GM19351 (cell line): Measurements from ENCODE around the gene PTPRG.

ENCODE experiments used
- ATAC-seq: cut with Tn5 transposase; IDR thresholded peaks from one replicate; pipeline ENCODE4 v1.9.1; 2021; ENCODE audit warnings: mild to moderate bottlenecking, moderate library complexity; ENCODE audit not compliant: unreplicated experiment

PTPRG gene

GRCh38 chr3:61646851-61647525 lies 85.6 kb downstream of the PTPRG start:
- no peak for ATAC-seq

GRCh38 chr3:61648481-61648880 lies 87.1 kb downstream of the PTPRG start:
- no peak for ATAC-seq

GRCh38 chr3:61649381-61650170 lies 88.2 kb downstream of the PTPRG start:
- ATAC-seq: no peak

GRCh38 chr3:61650276-61650675 lies 88.9 kb downstream of the PTPRG start:
- ATAC-seq: no peak

DNA sequence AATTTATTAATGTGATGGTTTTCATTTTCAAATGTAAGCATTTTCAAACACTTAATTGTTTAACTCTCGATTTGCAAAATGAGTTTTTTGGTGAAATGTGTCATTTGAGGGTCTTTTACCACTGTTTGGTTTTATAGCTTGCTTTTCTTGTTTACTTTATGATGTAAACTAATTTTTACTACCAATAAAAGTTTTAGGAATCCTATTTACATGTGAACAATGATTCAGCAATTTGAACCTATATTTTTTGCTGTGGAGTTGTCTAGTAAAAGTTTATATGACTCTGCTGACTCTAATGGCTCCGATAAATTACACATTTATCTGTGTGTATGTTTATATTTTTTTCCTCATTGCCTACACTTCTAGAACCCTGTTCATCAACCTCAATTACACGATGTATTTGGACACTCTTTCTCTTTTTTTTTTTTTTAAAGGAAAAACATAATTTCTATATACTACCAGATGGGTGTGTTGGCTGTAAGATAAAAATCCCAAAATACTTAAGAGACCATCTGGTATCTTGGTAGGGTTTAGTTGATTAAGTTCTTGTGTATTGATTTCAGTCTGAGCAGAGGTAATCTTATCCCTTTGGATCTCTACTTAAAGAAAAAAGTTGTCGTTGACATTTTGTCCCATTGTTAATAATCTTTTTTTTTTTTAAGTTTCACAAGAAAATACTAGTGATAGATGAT lies 89.5 kb downstream of the PTPRG start:
- no peak for ATAC-seq

DNA sequence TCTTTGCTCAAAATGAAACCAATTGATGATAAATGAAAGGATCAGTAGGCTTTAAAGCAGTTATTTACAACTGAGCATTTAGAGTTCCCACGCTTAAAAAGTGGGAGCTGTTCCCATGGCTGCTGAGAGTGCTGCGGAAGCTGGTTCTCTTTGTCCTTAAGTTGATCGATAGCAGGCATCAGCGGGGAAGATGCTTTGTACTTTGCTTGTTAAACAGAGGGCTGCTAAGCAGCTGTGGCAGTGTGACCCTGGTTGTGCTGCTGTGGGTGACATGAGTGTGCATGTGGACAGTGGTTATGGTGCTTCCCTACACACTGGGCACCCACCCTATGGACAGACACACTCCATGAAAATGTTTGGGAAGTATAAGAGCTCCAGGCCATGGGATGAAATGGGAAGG lies 96.3 kb downstream of the PTPRG start:
- no peak for ATAC-seq

DNA sequence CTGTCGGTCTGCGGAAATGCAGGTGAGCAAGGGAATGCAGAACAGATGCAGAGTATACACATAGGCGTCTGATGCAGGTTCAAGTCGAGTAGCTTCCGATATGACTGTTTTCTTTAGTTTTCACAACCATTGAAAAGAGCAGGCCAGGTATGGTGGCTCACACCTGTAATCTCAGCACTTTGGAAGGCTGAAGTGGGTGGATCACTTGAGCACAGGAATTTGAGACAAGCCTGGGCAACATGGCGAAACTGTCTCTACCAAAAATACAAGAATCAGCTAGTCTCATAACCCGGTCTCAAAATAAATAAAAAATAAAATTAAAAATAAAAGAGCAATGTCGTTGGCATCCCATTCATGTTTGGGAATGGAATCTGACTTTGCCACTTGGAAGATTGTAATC lies 101.5 kb downstream of the PTPRG start:
- ATAC-seq: no peak

GRCh38 chr3:61663356-61664104 lies 102.2 kb downstream of the PTPRG start:
- no peak for ATAC-seq

GRCh38 chr3:61664105-61664482 lies 102.7 kb downstream of the PTPRG start:
- no peak for ATAC-seq

- no peak for ATAC-seq
Observed at GRCh38 chr3:61665121-61665520, 103.8 kb downstream of the PTPRG start.

DNA sequence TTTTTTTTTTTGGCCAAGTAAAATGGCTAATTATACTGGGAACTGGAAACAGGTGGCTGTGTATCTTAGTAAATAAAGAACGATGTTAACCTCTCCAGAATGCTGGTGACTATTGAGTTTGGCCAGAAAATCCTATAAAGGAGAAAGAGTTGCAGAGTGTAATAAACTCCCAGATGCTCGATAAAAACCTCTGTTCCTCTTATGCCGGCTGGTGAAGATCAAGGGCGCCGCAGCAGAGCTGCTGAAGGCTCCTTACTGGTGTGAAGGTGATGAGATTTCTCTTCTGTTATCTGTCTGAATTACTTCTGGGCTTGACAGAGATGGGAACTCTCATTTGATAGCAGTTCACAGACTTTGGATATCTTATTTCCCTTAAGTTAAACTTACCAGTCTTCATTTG lies 104.6 kb downstream of the PTPRG start:
- no peak for ATAC-seq

DNA sequence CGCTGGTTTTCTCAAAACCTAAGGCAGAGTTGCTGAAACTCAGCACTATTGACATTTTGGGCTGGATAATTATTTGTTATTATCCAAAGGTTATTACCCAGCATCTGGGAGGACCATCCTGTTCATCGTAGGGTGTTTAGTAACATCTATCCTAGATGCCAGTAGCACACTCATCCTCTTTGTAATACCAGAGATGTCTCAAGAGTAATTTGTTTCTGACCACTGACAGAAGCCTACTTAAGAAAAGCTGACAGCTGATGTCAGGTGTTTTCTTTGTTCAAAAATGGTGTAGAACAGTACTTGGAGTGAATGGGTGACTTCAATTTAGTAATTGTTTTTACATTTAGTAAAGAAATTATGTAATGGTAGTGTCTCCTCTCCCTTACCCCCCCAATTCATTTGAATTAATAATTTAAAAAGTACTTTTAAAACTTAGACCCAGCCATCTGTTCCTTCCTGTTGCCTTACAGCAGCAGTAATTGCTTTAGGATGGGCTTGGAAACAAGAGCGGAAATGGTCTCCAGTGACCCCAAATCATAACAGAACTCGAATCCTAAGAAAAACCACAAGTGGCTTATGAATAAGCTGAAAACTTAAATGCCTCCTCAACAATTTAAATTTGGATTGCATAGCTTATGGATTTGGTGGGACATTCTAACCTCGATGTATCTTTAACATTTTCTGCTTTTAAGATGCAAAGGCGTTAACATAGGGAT lies 105.4 kb downstream of the PTPRG start:
- no peak for ATAC-seq

GRCh38 chr3:61667383-61667782 lies 106.0 kb downstream of the PTPRG start:
- no peak for ATAC-seq

DNA sequence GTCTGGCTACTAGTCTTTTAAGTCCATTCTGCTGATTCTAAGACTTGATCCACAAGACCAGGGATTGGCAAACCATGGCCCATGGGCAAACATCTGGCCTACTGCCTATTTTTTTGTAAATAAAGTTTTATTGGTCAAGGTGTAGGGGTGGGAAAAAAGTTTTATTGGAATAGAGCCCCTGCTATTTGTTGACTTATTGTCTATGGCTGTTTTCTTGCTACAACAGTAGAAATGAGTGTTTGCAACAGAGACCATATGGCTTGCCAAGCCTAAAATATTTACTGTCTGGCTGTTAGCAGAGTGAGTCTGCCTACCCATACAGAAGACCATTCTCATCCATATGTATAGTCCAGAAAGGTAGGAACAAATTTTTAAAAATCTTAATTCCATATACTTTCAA lies 106.4 kb downstream of the PTPRG start:
- peak; percentile 3 for ATAC-seq

GRCh38 chr3:61668317-61668864 lies 107.0 kb downstream of the PTPRG start:
- peak; percentile 67 for ATAC-seq

- no peak for ATAC-seq
Observed at GRCh38 chr3:61669203-61669602, 107.8 kb downstream of the PTPRG start.

- ATAC-seq: peak; percentile 71
Observed at GRCh38 chr3:61669668-61670299, 108.4 kb downstream of the PTPRG start.

DNA sequence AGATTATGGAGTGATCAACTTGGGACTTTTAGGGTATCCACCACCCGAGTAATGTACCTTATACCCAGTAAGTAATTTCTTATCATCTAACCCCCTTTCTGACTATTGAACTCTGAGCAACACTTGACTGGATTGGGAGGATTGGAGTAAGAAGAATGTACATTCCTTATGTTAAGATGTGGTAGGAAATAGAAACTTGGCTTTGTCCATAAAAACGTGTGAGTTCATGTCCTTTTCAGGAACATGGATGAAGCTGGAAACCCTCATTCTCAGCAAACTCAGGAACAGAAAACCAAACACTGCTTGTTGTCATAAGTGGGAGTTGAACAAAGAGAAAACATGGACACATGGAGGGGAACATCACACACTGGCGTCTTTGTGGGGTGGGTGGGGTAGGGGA lies 112.3 kb downstream of the PTPRG start:
- no peak for ATAC-seq

GRCh38 chr3:61674596-61674995 lies 113.2 kb downstream of the PTPRG start:
- ATAC-seq: no peak

- no peak for ATAC-seq
Observed at GRCh38 chr3:61679026-61679425, 117.7 kb downstream of the PTPRG start.
